GM12865 (cell line): ENCODE results near the gene FBN1.

Experiments used
- DNase-seq: peaks from one replicate; pipeline ENCODE4 v3.0.0; 2010; ENCODE audit warnings: low read depth
- H3K4me3 ChIP-seq: 2 replicates; pipeline ENCODE4 v1.5.1; 2011; ENCODE audit warnings: mild to moderate bottlenecking, low read depth, low read length, control low read depth
- CTCF ChIP-seq: IDR thresholded peaks from 2 replicates; pipeline ENCODE4 v1.5.1; 2011; ENCODE audit warnings: low read length, control low read depth, low read depth, inconsistent platforms; ENCODE audit not compliant: insufficient read depth; ENCODE audit errors: missing control alignments

Gene FBN1

GRCh38 chr15:48532946-48533345 lies 112.6 kb downstream of the FBN1 start:
- no peak for TF ChIP-seq CTCF
- H3K4me3 ChIP-seq: no peak overlapping the region
- no peak for DNase-seq

- no peak overlapping the region for H3K4me3 ChIP-seq
- TF ChIP-seq CTCF: no peak
- no peak for DNase-seq
Measured at GRCh38 chr15:48530528-48530927, 115.0 kb downstream of the FBN1 start.

- H3K4me3 ChIP-seq: no peak overlapping the region
- no peak for TF ChIP-seq CTCF
- DNase-seq: no peak
Measured at GRCh38 chr15:48528921-48529320, 116.6 kb downstream of the FBN1 start.

- no peak for TF ChIP-seq CTCF
- DNase-seq: no peak
- no peak overlapping the region for H3K4me3 ChIP-seq
Measured at GRCh38 chr15:48527517-48527916, 118.0 kb downstream of the FBN1 start.

- DNase-seq: no peak
- TF ChIP-seq CTCF: no peak
- H3K4me3 ChIP-seq: no peak overlapping the region
Measured at GRCh38 chr15:48522911-48523310, 122.6 kb downstream of the FBN1 start.

- TF ChIP-seq CTCF: no peak
- DNase-seq: no peak
- no peak overlapping the region for H3K4me3 ChIP-seq
Measured at GRCh38 chr15:48522123-48522522, 123.4 kb downstream of the FBN1 start.

- no peak for DNase-seq
- H3K4me3 ChIP-seq: no peak overlapping the region
- no peak for TF ChIP-seq CTCF
Measured at GRCh38 chr15:48520376-48521155, 124.9 kb downstream of the FBN1 start.
